Measurements from ENCODE around the gene RANBP3. TPM values are rescaled to one million over a fixed set of nuclear protein-coding genes. Genes with fewer than 3 reads are reported as not detected.

Gene RANBP3
- total RNA-seq, 6 experiments from 2014 or later = 57.6 to 80.9 (median 70.4) TPM

GRCh38 chr19:5914358-5914774 is 63.6 kb downstream of the RANBP3 start:
- H3K9me3 Mint-ChIP-seq = no peaks in the 10 kb centered on the region
- peaks cover 7% of the 10 kb centered on the region; the same call in 1 of the 2 replicates for H3K4me1 Mint-ChIP-seq (ENCODE audit: low read depth)
- peak overlapping the region; percentile 74 for H3K27ac Mint-ChIP-seq
- TF ChIP-seq, protein P1, sequence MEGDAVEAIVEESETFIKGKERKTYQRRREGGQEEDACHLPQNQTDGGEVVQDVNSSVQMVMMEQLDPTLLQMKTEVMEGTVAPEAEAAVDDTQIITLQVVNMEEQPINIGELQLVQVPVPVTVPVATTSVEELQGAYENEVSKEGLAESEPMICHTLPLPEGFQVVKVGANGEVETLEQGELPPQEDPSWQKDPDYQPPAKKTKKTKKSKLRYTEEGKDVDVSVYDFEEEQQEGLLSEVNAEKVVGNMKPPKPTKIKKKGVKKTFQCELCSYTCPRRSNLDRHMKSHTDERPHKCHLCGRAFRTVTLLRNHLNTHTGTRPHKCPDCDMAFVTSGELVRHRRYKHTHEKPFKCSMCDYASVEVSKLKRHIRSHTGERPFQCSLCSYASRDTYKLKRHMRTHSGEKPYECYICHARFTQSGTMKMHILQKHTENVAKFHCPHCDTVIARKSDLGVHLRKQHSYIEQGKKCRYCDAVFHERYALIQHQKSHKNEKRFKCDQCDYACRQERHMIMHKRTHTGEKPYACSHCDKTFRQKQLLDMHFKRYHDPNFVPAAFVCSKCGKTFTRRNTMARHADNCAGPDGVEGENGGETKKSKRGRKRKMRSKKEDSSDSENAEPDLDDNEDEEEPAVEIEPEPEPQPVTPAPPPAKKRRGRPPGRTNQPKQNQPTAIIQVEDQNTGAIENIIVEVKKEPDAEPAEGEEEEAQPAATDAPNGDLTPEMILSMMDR (IDR thresholded peaks at IDR 0.05) = no peak
- H3K36me3 Mint-ChIP-seq (ENCODE audit: low read depth) = peaks cover 5% of the 10 kb centered on the region; the same call in 1 of the 2 replicates
- H3K27me3 Mint-ChIP-seq (ENCODE audit: insufficient read depth) = peaks cover 1% of the 10 kb centered on the region
- no peak overlapping the region for H3K4me3 Mint-ChIP-seq
- DNase-seq = no peak

- peaks cover 7% of the 10 kb centered on the region; the same call in 1 of the 2 replicates for H3K4me1 Mint-ChIP-seq (ENCODE audit: low read depth)
- H3K27me3 Mint-ChIP-seq (ENCODE audit: insufficient read depth) = peaks cover 1% of the 10 kb centered on the region
- TF ChIP-seq, protein P1 (IDR thresholded peaks at IDR 0.05) = no peak
- H3K9me3 Mint-ChIP-seq = no peaks in the 10 kb centered on the region
- no peak within 1 kb of the TSS for H3K4me3 Mint-ChIP-seq
- H3K27ac Mint-ChIP-seq = peak within 1 kb of the TSS; percentile 74
- peak; percentile 53 for DNase-seq
- peaks cover 5% of the 10 kb centered on the region; the same call in 1 of the 2 replicates for H3K36me3 Mint-ChIP-seq (ENCODE audit: low read depth)
Observed at GRCh38 chr19:5913739-5914357, 64.1 kb downstream of the RANBP3 start, which contains the start of gene CAPS. Gene CAPS, plus strand, starts transcription at chr19:5914254. Its CDS starts 153 bp downstream, at chr19:5914407.

- DNase-seq = no peak
- Mint-ChIP-seq H3K4me1 (ENCODE audit: low read depth) (peaks cover 7% of the 10 kb centered on the region; the same call in 1 of the 2 replicates), H3K4me3 (no peak overlapping the region), H3K36me3 (ENCODE audit: low read depth) (peaks cover 5% of the 10 kb centered on the region; the same call in 1 of the 2 replicates), H3K9me3 (no peaks in the 10 kb centered on the region), H3K27ac (no peak overlapping the region), H3K27me3 (ENCODE audit: insufficient read depth) (peaks cover 1% of the 10 kb centered on the region)
- TF ChIP-seq, protein P1 (IDR thresholded peaks at IDR 0.05) = no peak
Observed at GRCh38 chr19:5911366-5911765, 66.6 kb downstream of the RANBP3 start.

DNA sequence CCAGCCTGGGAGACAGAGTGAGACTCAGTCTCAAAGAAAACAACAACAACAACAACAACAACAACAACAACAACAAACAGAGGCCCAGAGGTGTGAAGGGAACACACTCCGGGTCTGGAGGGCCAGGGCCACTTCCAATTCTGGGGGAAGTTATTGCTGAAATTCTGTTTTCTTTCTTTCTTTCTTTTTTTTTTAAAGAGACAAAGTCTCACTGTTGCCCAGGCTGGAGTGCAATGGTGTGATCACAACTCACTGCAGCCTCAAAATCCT is 67.4 kb downstream of the RANBP3 start:
- no peaks in the 10 kb centered on the region for H3K9me3 Mint-ChIP-seq
- H3K27ac Mint-ChIP-seq = no peak overlapping the region
- H3K36me3 Mint-ChIP-seq (ENCODE audit: low read depth) = peaks cover 5% of the 10 kb centered on the region; the same call in 1 of the 2 replicates
- no peak for DNase-seq
- peaks cover 1% of the 10 kb centered on the region for H3K27me3 Mint-ChIP-seq (ENCODE audit: insufficient read depth)
- H3K4me1 Mint-ChIP-seq (ENCODE audit: low read depth) = peaks cover 7% of the 10 kb centered on the region; the same call in 1 of the 2 replicates
- TF ChIP-seq, protein P1 (IDR thresholded peaks at IDR 0.05) = no peak
- no peak overlapping the region for H3K4me3 Mint-ChIP-seq

- peaks cover 5% of the 10 kb centered on the region for H3K27me3 Mint-ChIP-seq (ENCODE audit: insufficient read depth)
- peaks cover 5% of the 10 kb centered on the region; the same call in 1 of the 2 replicates for H3K36me3 Mint-ChIP-seq (ENCODE audit: low read depth)
- H3K4me1 Mint-ChIP-seq (ENCODE audit: low read depth) = peaks cover 3% of the 10 kb centered on the region; the same call in 1 of the 2 replicates
- no peak for DNase-seq
- no peak overlapping the region for H3K27ac Mint-ChIP-seq
- TF ChIP-seq, protein P1 (IDR thresholded peaks at IDR 0.05) = no peak
- no peaks in the 10 kb centered on the region for H3K9me3 Mint-ChIP-seq
- H3K4me3 Mint-ChIP-seq = no peak overlapping the region
Observed at GRCh38 chr19:5908773-5909442, 69.0 kb downstream of the RANBP3 start.

All from HFFc6 (cell line).